Activated naive CD8-positive, alpha-beta T cell treated with anti-CD3 and anti-CD28 coated beads, Interleukin-2, amount 10 ng/mL, durations not matched to agents 7 days and 5 days (primary cell): ENCODE measurements around the gene SLC7A8. TPM values are rescaled to one million over a fixed set of nuclear protein-coding genes. Genes with fewer than 3 reads are reported as not detected.
"Not testable (repeated sequence)": the region's sequence is repeated elsewhere in the genome, so short reads cannot be mapped to it uniquely, and the experiment has no call there.

Experiments used
- ATAC-seq: fragments of 150-1000 bp; cut with Tn5 transposase; one replicate; pipeline ENCODE4 v1.10.0; 2021; ENCODE audit warnings: low read depth, moderate library complexity
- POLR2A ChIA-PET: fragments of 350-600 bp; sonication (Branson Sonifier 250); formaldehyde crosslinking; loops from one replicate; lab custom pipeline; 2021; ENCODE audit warnings: antibody characterized with exemption; lab: Charles Lee
- DNase-seq: peaks from one replicate; pipeline ENCODE4 v3.0.0; 2021
- H3K27ac Mint-ChIP-seq: one replicate; pipeline ENCODE4 v1.8.0; 2022; ENCODE audit warnings: mild to moderate bottlenecking, mixed read lengths
- H3K27me3 Mint-ChIP-seq: one replicate; pipeline ENCODE4 v1.8.0; 2022; ENCODE audit warnings: mild to moderate bottlenecking, moderate library complexity, mixed read lengths
- H3K36me3 Mint-ChIP-seq: one replicate; pipeline ENCODE4 v1.8.0; 2021; ENCODE audit warnings: mild to moderate bottlenecking, mixed read lengths
- H3K4me1 Mint-ChIP-seq: one replicate; pipeline ENCODE4 v1.8.0; 2021; ENCODE audit warnings: mixed read lengths
- H3K4me3 Mint-ChIP-seq: one replicate; pipeline ENCODE4 v1.8.0; 2022; ENCODE audit warnings: mild to moderate bottlenecking, moderate library complexity, mixed read lengths
- H3K9me3 Mint-ChIP-seq: one replicate; pipeline ENCODE4 v1.8.0; 2021; ENCODE audit warnings: mixed read lengths
- total RNA-seq, 2 experiments: library from RNA; stranded (reverse); gene quantifications; one replicate each; pipeline ENCODE4 v1.2.3, GENCODE V29; 2021

Gene SLC7A8
- 1 to 10 TPM; 1.8 to 3.1 TPM for total RNA-seq

DNA sequence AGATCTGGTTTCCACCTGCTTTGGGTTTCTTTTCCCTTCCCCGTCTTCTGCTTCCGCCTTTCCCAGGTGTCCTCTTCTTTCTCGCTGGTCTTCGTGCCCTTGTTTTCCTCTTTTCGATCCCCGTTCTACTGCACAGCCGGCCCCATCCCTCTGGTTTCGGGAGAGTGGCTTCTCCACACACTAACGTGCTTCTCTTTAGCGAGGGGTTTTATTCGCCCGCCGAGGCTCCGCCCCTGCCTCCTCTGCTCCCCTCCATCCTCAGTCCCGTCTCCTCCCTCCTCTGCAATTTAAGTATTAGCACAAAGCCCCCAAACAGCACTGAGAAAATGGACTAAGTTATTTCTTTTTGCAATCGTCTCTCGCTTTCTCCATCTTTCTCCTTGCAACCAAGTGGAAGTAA is at the start of gene SLC7A8:
Gene SLC7A8, minus strand, starts transcription at position 182 of the 400 bp plus-strand sequence. CDS start 746 bp downstream, outside the sequence.
- no peaks in the 10 kb centered on the region for H3K36me3 Mint-ChIP-seq
- peak; percentile 65 for ATAC-seq
- no peak within 1 kb of the TSS for H3K27ac Mint-ChIP-seq
- H3K9me3 Mint-ChIP-seq: no peaks in the 10 kb centered on the region
- POLR2A ChIA-PET: interaction anchor here (3.6 kb wide), 1 partner anchor 63 kb away, joined by 17 read pairs; no protein-coding TSS in a partner anchor
- DNase-seq: peak; percentile 41
- no peak within 1 kb of the TSS for H3K4me3 Mint-ChIP-seq
- peaks cover 24% of the 10 kb centered on the region for H3K27me3 Mint-ChIP-seq
- peaks cover 7% of the 10 kb centered on the region for H3K4me1 Mint-ChIP-seq

DNA sequence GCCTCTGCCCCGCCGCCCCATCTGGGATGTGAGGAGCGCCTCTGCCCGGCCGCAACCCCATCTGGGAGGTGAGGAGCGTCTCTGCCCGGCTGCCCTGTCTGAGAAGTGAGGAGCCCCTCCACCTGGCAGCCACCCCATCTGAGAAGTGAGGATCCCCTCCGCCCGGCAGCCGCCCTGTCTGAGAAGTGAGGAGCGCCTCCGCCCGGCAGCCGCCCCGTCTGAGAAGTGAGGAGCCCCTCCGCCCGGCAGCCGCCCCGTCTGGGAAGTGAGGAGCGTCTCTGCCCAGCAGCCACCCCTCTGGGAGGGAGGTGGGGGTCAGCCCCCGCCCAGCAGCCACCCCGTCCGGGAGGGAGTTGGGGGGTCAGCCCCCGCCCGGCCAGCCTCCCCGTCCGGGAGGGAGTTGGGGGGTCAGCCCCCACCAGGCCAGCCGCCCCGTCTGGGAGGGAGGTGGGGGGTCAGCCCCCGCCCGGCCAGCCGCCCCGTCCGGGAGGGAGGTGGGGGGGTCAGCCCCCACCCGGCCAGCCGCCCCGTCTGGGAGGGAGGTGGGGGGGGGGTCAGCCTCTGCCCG is 48.9 kb upstream of the SLC7A8 start:
- peaks cover 15% of the 10 kb centered on the region for H3K27me3 Mint-ChIP-seq
- H3K4me1 Mint-ChIP-seq, H3K9me3 Mint-ChIP-seq, H3K36me3 Mint-ChIP-seq, DNase-seq, POLR2A ChIA-PET, H3K27ac Mint-ChIP-seq, ATAC-seq, H3K4me3 Mint-ChIP-seq: not testable (repeated sequence)

DNA sequence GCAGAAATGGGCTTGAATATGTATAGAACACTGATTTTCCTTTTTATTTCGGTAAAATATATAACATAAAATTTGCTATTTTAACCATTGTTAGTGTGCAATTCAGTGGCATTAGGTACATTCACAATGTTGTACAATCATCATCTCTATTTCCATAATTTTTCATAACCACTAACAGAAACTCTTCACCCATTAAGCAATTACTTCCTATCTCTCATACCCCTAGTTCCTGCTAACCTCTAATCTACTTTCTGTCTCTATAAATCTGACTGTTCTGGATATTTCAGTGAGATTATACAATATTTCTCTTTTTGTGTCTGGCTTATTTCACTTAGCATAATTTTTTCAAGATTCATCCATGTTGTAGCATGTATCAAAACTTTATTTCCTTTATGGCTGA is 45.4 kb upstream of the SLC7A8 start:
- no peak overlapping the region for H3K4me3 Mint-ChIP-seq
- DNase-seq (no peak), ATAC-seq (no peak)
- H3K27me3 Mint-ChIP-seq: peaks cover 11% of the 10 kb centered on the region
- H3K4me1 Mint-ChIP-seq: no peaks in the 10 kb centered on the region
- no peak overlapping the region for H3K27ac Mint-ChIP-seq
- POLR2A ChIA-PET: no interaction called here
- peaks cover 1% of the 10 kb centered on the region for H3K9me3 Mint-ChIP-seq
- H3K36me3 Mint-ChIP-seq: no peaks in the 10 kb centered on the region

DNA sequence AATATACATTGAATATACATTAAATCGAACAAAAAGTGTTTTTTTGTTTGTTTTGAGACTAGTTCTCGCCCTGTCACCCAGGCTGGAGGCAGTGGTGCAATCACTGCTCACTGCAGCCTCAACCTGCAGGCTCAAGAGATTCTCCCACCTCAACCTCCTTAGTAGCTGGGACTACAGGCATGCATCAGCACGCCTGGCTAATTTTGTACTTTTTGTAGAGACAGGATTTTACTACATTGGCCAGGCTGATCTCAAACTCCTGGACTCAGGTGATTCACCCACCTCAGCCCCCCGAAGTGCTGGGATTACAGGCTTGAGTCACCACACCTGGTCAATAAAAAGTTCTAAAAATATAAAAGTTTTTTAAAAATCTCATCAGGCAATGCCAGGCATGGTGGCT is 44.1 kb upstream of the SLC7A8 start:
- Mint-ChIP-seq H3K9me3 (peaks cover 1% of the 10 kb centered on the region), H3K4me3 (no peak overlapping the region), H3K27ac (no peak overlapping the region), H3K27me3 (peaks cover 17% of the 10 kb centered on the region), H3K4me1 (no peaks in the 10 kb centered on the region), H3K36me3 (no peaks in the 10 kb centered on the region)
- no peak for ATAC-seq
- DNase-seq: no peak
- POLR2A ChIA-PET: no interaction called here

DNA sequence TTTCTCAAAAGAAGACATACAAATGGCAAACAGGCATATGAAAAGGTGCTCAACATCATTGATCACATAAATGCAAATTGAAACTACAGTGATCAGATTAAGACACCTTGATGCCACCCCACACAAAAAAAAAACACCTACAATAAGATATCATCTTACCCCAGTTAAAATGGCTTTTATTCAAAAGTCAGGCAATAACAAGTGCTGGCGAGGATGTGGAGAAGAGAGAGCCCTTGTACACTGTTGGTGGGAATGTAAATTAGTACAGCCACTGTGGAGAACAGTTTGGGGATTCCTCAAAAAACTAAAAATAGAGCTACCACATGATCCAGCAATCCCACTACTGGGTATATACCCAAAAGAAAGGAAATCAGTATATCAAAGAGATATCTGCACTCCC is 41.5 kb upstream of the SLC7A8 start:
- H3K36me3 Mint-ChIP-seq, POLR2A ChIA-PET, ATAC-seq, H3K4me3 Mint-ChIP-seq, DNase-seq, H3K27ac Mint-ChIP-seq, H3K4me1 Mint-ChIP-seq, H3K9me3 Mint-ChIP-seq: not testable (repeated sequence)
- peaks cover 35% of the 10 kb centered on the region for H3K27me3 Mint-ChIP-seq

DNA sequence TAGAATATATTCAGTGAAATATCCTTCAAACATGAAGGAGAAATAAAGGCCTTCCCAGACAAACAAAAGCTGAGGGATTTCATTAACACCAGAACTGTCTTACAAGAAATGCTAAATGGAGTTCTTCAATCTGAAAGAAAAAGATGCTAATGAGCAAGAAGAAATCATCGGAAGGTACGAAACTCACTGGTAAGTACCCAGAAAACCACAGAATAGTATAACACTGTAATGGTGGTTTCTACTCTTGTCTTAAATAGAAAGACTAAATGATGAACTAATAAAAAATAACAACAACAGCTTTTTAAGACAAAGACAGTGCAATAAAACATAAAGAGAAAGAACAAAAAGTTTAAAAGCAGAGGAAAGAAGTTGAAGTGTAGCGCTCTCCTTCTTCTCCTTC is 35.6 kb upstream of the SLC7A8 start:
- ATAC-seq (no peak), DNase-seq (no peak)
- POLR2A ChIA-PET: no interaction called here
- H3K4me3 Mint-ChIP-seq: no peak overlapping the region
- H3K27ac Mint-ChIP-seq: no peak overlapping the region
- H3K36me3 Mint-ChIP-seq: no peaks in the 10 kb centered on the region
- H3K27me3 Mint-ChIP-seq: peaks cover 35% of the 10 kb centered on the region
- no peaks in the 10 kb centered on the region for H3K4me1 Mint-ChIP-seq
- H3K9me3 Mint-ChIP-seq: no peaks in the 10 kb centered on the region

DNA sequence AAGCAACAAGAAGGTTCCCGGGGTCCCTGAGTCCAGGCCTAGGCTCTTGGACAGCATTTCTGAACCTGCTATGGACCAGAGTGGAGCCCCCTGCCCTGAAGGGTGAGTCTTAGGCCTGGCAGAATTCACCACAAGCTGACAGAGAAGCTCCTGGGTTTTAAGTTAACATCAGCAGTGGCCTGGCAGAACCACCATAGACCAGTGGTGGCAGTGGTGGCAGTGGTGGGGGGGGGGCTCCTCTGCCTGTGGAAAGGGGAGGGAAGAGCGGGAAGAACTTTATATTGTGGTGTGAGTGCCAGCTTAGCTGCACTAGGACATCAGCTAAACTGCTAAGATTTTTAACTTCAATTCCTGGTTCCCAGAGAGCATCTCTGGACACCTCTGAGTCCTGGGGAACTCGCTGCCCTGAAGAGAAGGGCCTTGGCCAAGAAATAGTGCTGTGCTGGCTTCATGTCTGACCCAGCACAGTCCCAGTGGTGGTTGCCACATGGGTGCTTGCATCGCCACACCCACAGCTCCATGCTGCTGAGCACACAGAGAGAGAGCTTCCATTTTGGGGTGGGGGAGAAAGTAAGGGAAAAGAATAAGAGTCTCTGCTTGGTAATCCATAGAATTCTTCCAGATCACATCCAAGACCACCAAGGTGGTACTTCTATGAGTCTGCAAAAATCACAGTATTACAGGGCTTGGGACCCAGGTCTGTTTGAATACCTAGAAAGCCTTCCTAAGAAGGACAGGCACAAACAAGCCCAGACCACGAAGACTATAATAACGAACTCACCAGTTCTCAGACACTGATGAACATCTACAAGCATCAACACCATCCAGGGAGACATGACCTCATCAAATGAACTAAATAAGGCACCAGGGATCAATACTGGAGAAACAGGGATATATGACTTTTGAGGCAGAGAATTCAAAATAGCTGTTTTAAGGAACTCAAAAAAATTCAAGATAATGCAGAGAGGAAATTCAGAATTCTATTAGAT is 33.9 kb upstream of the SLC7A8 start:
- Mint-ChIP-seq H3K4me3 (no peak overlapping the region), H3K36me3 (no peaks in the 10 kb centered on the region), H3K4me1 (no peaks in the 10 kb centered on the region), H3K9me3 (no peaks in the 10 kb centered on the region), H3K27me3 (peaks cover 31% of the 10 kb centered on the region), H3K27ac (no peak overlapping the region)
- POLR2A ChIA-PET: no interaction called here
- no peak for DNase-seq
- no peak for ATAC-seq

DNA sequence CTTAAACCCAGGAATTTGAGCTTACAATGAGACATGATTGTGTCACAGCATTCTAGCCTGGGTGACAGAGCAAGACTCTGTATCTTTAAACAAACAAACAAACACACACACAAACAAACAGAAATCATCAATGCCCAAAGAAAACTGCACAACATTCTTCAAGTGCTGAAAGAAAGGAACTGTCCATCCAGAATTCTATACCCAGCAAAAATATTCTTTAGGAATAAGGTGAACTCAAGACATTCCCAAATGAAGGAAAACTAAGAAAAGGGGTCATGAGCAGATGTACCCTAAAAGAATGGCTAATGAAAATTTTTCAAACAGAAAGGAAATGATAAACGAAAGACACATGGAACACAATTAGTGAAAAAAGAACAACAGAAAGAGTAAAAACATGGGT is 32.0 kb upstream of the SLC7A8 start:
- H3K4me1 Mint-ChIP-seq: no peaks in the 10 kb centered on the region
- H3K9me3 Mint-ChIP-seq: no peaks in the 10 kb centered on the region
- POLR2A ChIA-PET: no interaction called here
- H3K36me3 Mint-ChIP-seq: no peaks in the 10 kb centered on the region
- H3K4me3 Mint-ChIP-seq: no peak overlapping the region
- no peak for ATAC-seq
- DNase-seq: no peak
- H3K27ac Mint-ChIP-seq: no peak overlapping the region
- H3K27me3 Mint-ChIP-seq: peaks cover 18% of the 10 kb centered on the region

DNA sequence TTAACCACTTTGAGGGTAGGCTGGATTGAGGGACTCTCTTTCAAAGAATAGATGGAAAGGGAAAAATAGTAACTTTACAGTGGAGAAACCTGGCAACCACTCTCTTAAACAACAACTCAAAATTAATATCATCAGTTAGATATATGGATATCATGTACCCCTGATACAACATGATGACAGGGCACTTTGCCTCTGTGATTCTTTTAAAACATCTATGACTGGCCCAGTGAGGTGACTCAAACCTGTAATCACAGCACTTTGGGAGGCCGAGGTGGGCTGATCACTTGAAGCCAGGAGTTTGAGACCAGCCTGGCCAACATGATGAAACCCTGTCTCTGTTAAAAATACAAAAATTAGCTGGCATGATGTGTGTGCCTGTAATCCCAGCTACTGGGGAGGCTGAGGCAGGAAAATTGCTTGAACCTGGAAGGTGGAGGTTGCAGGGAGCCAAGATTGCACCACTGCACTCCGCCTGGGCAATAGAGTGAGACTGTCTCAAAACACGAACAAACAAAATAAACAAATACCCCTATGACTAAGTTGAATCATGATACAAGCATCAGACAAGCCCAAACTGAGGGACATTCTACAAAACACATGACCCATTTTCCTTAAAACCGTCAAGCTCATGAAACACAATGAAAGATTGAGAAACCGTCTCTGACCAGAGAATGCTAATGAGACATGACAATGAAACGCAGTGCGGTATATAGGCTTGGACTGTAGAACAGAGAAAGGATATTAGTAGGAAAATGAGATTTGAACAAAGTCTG is 26.4 kb upstream of the SLC7A8 start:
- Mint-ChIP-seq H3K36me3 (no peaks in the 10 kb centered on the region), H3K9me3 (no peaks in the 10 kb centered on the region), H3K4me1 (peaks cover 1% of the 10 kb centered on the region), H3K27ac (no peak overlapping the region), H3K4me3 (no peak overlapping the region), H3K27me3 (peaks cover 15% of the 10 kb centered on the region)
- DNase-seq (no peak), ATAC-seq (no peak)
- POLR2A ChIA-PET: no interaction called here

DNA sequence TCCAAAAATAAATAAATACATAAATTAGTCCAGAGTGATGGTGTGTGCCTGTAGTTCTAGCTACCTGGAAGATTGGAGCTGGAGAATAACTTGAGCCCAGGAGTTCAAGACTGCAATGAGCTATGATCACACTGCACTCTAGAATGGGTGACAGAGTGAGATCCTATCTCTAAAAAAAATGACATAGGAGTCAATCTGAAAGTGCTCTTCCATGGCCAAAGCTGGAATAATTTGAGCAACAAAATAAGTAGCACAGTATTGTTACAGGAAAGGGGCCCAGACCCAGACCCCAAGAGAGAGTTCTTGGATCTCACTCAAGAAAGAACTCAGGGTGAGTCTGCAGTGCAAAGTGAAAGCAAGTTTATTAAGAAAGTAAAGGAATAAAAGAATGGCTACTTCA is 24.9 kb upstream of the SLC7A8 start:
- Mint-ChIP-seq H3K4me1 (peaks cover 1% of the 10 kb centered on the region), H3K27ac (no peak overlapping the region), H3K27me3 (peaks cover 11% of the 10 kb centered on the region), H3K9me3 (no peaks in the 10 kb centered on the region), H3K4me3 (no peak overlapping the region), H3K36me3 (no peaks in the 10 kb centered on the region)
- ATAC-seq: no peak
- POLR2A ChIA-PET: interaction anchor here (0.7 kb wide), 1 partner anchor 44 kb away, joined by 5 read pairs; no protein-coding TSS in a partner anchor
- DNase-seq: no peak

DNA sequence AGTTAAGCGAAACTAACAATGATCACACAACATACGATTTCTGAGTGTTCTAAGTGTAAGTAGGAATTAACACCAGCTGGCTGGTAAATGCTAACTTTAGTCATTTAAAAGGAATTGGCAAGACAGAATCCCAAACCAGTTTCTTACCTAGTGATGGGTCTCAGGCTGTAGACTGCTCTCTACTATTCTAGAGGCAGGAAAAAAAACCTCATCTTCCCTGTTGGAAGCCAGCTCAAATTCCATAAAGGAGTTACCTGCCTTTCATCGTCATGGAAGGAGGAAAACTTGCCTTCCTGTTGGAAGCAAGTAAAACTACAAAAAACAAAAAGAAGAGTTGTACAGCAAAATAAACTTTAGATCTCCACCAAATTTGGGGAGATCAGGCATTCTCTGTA is 23.7 kb upstream of the SLC7A8 start:
- DNase-seq (no peak), ATAC-seq (no peak)
- Mint-ChIP-seq H3K4me1 (peaks cover 1% of the 10 kb centered on the region), H3K4me3 (no peak overlapping the region), H3K9me3 (no peaks in the 10 kb centered on the region), H3K36me3 (no peaks in the 10 kb centered on the region), H3K27me3 (peaks cover 8% of the 10 kb centered on the region), H3K27ac (no peak overlapping the region)
- POLR2A ChIA-PET: no interaction called here

DNA sequence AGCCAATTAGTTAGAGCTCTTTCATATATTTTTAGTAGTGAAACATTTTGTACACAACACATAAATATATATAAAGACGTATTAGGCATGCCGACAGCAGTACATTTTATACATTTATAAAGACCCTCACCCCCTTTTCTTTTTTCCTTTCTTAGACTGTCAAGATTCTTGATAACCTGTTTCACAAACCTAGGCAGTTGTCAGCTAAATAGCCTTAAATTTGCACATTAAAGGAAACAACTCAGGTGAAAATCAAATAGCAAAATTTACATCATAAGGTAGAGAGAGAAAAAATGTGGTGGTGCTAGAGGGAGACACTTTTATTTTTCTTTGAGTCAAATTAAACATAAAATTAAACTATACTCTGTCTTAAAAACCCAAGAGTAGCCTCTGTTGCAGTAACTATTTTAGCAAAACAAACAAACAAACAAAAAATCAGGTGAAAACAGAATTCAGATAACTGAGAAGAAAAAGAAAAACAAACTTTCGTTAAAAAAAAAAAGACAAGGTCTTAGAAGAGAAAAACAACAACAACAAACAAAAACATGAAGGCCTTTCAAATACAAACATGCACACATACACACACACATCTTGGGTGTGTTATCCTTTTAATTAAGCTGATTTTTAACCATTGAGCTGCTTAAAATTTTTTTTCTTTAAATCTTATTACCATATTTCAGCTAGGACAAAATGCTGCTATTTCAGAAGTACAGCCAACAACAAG is 23.1 kb upstream of the SLC7A8 start:
- no peaks in the 10 kb centered on the region for H3K9me3 Mint-ChIP-seq

DNA sequence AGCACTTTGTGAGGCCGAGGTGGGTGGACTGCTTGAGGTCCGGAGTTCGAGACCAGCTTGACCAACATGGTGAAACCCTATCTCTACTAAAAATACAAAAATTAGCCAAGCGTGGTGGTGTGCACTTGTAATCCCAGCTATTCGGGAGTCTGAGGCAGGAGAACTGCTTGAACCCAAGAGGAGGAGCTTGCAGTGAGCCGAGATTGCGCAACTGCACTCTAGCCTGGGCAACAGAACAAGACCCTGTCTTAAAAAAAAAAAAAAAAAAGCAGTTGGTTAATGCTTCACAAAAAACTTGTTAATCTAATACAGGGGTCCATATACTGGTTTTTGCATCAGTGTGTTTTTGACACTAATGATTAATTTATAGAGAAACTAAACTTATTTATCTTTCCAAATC is 18.5 kb upstream of the SLC7A8 start:
- Mint-ChIP-seq H3K27ac (no peak overlapping the region), H3K27me3 (no peaks in the 10 kb centered on the region), H3K9me3 (no peaks in the 10 kb centered on the region), H3K36me3 (no peaks in the 10 kb centered on the region), H3K4me3 (no peak overlapping the region), H3K4me1 (no peaks in the 10 kb centered on the region)
- no peak for ATAC-seq
- POLR2A ChIA-PET: no interaction called here
- DNase-seq: no peak

More for the DNA sequence above, 23.1 kb upstream of the SLC7A8 start:
- POLR2A ChIA-PET: no interaction called here
- DNase-seq: no peak
- no peak overlapping the region for H3K27ac Mint-ChIP-seq
- H3K4me3 Mint-ChIP-seq: no peak overlapping the region
- peaks cover 8% of the 10 kb centered on the region for H3K27me3 Mint-ChIP-seq
- ATAC-seq: no peak
- peaks cover 1% of the 10 kb centered on the region for H3K4me1 Mint-ChIP-seq
- H3K36me3 Mint-ChIP-seq: no peaks in the 10 kb centered on the region
